ENCODE measurements around the gene PCOLCE2.

The PCOLCE2 gene

DNA sequence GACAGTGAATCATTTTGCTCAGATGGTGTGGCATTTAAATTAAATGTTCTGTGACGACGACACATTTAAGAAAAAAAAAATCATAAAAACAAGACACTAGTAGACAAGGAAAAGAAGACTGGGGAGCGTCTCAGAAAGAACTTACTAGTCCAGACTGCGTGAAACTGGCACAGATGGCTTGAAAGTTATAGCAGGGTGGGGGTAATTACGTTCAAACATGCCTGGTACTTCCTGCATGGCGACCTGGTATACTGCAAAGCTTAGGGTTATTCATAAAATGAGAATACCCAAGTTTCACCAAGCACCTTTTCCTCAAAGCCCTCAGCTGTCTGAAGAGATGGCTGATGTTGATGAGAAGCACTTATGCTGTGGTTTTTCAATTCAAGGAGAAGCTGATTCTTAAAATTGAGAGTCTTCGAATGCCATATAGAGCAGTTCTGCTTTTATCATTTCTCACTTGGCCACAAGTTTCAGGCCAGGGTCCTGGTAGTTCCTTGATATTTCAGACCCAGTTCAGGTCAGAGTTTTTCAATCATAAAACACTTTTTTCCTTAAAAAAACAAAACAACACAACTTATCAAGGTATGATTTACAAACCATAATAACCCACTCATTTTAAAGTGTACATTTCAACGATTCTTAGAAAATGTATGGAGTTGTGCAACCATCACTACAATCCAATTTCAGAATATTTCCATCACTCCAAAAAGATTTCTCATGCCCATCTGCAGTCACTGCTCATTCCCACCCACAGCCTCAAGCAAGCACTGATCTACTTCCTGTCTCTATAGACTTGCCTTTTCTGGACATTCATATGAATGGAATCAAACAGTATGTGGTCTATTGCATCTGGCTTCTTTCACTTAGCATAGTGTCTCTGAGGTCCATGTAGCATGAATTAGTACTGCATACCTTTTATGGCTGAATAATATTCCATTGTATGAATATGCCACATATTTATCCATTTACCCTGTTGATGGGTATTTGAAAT, 24.7 kb downstream of the PCOLCE2 start:
- DNase-seq (ENCODE audit: low read depth): no peak

DNA sequence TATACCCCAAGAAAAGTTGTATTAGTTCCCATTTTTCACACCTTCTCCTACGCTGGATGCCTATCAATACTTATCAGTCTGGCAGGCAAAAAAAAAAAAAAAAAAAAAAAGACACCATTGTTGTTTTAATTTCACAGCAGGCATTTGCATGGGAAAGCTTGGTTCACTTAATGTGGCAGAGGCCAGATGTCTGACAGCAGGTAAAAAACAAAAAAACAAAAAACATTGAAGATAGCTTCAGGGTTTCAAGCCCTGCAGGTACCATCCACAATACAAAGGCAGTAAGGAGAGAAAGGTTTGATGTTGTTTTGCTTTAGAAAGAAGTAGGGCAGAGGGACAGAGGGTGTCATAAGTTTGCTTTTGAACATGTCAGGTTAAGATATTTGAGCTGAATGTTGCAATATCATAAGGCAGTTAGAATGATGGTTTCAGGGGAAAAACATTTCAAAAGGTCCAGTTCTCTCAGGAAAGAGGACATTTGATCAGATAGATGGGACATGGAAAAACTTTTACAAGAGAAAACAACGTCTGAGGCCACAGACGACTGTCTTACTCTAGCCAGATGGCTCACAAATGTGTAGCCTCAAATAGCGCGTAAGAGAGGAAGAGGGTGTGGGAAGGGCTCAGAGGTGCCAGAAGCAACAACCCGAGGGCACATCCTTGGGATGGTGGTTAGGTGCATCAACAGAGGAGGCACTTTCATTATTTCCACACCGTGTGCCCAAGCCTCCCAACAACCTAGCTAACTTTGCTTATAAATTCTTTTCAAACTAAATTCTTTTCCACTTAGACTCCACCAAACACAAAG, 25.7 kb downstream of the PCOLCE2 start:
- DNase-seq (ENCODE audit: low read depth): no peak

DNA sequence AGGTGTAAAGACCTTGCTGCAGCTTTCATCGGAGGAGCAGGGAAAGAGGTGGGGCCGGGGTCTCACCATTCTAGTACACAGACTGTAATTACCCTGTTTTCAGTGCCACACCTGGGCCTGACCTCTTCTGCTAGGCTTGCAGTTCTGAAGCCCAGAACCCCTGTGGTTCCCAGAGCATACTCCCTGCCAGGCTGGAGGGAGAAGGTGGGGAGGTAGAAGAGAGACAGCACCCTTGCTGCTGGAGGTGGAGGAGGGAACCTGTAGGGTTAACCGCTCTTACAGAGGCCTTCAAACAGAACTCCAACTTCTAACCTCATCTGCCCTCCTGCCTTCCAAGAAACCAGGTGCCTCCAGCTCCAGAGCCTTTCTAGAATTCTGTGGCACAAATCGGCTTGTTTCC, 27.0 kb downstream of the PCOLCE2 start:
- no peak for DNase-seq (ENCODE audit: low read depth)

DNA sequence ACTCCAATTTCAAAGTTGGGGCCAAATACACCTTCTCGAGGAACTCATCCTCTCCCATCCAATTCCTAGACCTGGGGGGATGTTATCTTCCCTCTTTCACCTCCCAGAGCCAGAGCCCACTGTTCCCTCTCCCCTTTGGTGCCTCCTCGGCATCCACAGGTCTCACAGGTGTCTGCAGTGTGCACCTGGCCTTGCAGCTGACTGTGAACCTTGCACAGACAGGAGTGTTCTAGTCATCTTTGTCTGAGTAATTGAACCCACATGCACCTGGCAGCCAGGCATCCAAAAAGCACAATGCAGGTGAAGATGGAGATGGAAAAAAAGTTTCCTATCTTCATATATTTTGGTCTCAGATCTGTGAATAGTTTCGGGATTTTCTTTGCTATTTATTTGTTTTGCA, 30.8 kb downstream of the PCOLCE2 start:
- DNase-seq (ENCODE audit: low read depth): no peak

GRCh38 chr3:142857056-142857455, 31.8 kb downstream of the PCOLCE2 start:
- no peak for DNase-seq (ENCODE audit: low read depth)

- no peak for DNase-seq (ENCODE audit: low read depth)
Measured at GRCh38 chr3:142853270-142854168, 35.4 kb downstream of the PCOLCE2 start.

DNA sequence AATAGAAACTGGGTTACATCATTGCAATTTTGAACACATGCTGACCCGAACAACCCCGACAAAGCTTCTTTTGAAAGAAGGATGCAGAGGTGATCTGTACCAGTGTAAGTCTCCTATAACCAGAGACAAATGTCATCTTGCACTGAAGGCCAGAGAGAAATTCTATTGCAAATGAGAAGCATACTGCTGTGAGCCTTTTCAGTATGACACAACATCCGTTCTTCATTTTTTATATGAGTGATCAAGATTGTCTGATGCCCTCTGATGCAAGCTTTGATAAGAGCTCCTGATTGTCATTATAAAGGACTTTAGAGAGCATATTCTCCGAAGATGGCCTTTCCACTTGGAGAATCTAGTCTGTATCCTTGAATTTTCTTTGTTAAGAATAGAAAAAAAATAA, 36.9 kb downstream of the PCOLCE2 start:
- no peak for DNase-seq (ENCODE audit: low read depth)

DNA sequence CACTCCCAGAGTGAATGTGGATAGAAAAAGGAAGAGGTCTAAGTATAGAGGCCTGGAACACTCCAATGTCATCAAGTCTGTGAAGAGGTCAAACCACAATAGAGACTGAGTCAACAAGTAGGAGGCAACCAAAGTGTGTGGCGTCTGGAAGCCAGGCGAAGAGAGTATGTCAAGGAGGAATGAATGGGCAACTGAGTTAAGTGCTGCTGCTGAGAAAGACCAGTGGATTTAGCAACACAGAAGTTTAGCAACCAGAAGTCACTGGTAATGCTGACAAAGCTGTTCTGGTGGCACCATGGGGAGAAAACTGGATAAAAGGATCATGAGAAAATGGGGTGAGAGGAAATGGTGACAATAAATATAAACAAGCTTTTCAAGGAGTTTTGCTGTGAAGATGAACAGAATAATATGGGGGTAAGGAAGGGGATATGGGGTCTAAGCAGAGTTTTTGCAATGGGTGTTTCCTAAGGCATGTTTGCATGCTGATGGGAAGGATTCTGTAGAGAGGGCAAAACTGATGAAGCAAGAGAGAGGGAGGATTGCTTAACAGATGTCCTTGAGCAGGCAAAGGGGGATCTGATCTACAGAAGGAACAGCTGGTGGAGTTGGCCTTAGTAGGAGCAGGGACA, 38.4 kb downstream of the PCOLCE2 start:
- no peak for DNase-seq (ENCODE audit: low read depth)

DNA sequence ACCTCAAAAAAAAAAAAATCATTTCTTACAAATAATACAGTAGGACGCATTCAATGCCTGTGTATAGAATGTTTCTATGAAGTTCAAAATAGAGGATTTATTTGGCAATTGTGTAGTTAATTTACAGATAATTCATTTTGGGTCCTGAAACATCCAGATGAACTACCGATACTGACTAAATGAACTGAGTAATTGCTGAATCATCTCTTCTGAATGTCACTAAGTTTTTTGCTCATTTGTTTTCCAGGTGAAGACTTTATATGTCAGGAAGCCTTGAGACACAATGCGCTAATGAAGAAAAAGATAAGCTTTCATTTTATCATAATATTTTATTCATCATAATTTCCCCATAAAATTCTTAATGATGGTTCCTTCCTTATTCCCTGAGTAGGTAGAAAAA, 39.7 kb downstream of the PCOLCE2 start:
- no peak for DNase-seq (ENCODE audit: low read depth)

- DNase-seq (ENCODE audit: low read depth): no peak
Measured at GRCh38 chr3:142846779-142847577, 41.9 kb downstream of the PCOLCE2 start.

GRCh38 chr3:142844339-142844977, 44.4 kb downstream of the PCOLCE2 start:
- no peak for DNase-seq (ENCODE audit: low read depth)

GRCh38 chr3:142839831-142840230, 49.1 kb downstream of the PCOLCE2 start:
- no peak for DNase-seq (ENCODE audit: low read depth)

DNA sequence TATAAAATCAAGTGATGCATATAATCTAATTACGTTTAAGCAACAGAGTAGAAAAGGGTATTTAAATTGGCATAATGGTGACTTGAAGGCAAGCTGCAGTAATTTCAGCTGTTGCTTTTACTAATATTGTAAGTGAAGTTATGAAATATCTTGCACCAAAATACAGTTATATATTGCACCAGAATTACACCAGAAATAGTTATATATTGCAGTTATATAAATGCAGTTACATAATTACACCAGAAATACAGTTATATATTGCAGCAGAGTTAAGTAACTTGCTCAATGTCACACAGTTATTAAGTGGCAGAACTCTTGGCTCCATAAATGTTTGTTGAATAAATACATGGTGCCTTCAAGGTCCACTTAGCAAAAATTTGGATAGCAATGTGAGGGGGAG, 51.4 kb downstream of the PCOLCE2 start:
- no peak for DNase-seq (ENCODE audit: low read depth)

DNA sequence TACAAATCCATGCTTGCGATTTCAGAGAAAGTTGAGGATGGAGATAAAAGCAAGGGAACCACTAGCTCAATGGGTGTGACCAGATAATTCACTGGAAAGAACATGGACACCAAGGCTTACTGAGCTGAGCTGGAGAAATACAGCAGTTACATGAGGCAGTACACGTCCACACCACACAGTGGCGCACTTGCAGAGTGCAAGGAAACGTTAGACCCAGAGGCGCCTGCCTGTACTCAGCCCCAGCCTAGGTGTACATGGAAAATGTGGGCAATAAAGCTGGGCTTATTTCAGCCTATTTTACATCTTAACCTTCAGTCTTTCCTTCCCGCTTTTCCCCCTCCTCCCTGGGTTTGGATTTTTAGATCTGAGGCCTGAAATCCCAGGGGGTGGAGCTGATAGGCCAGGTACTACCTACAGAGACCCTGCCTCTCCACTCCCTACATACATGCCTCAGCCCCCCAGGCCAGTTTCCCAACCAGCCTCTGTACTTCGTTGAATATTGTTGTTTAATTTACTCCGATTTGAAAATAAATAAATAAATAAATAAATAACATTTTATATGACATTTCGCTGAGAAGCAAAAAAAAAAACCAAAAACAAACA, 60.1 kb downstream of the PCOLCE2 start:
- no peak for DNase-seq (ENCODE audit: low read depth)

DNA sequence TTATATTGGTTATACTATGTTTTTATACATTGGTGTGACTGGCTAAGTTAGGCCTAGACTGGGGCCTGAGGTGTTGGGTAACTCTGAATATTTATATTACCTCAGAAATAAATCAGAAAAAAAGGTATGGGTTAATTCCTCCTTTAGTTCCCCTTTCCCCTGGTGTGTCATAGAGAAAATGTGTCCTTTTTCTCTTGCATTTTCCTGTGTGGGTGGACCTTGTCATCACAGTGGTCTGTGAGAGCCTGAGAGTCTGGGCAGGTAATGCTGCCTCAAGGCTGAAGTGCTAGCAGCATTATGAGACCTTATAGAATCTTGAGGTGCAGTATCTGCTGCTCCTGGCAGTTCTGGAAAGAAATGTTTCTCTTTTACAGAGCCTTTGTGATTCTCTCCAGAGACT, 69.7 kb downstream of the PCOLCE2 start:
- no peak for DNase-seq (ENCODE audit: low read depth)

GRCh38 chr3:142818651-142819050, 70.2 kb downstream of the PCOLCE2 start:
- no peak for DNase-seq (ENCODE audit: low read depth)

DNA sequence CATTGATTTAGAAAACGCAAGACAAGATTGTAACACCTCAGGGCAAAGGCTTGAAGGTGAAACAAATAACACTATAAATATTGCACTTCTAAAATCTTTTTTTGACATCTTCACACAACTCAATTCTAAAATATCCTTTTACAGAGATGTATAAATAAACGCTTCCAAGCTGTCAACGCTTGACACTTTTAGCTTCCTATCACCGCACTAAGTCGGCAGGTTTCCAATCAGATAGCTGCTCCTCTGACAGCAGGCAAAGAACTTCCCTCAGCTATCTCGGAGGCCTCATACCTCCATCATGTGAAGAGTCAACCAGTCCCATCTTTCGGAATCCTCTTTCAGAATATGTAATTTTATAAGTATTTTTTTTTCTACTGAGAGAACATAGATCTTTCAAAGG, 71.0 kb downstream of the PCOLCE2 start:
- no peak for DNase-seq (ENCODE audit: low read depth)

DNA sequence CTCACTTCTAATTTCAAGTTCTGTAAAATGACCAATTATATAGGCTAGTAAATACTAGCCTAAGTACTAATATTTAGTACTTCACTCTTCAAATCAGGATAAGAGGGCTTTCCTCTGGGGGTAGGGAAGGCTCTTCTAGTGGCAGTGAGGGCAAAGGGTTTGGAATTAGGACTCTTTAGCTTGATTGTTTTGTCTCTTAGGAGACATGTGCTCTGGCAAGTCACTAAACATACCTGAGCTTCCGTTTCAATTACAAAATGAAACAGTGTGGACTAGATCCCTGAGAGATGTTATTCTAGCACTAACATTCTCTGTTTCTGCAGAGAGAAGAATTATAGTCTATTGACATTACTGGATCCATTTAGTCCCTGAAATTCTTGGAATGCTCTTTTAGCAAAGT, 71.5 kb downstream of the PCOLCE2 start:
- DNase-seq (ENCODE audit: low read depth): no peak

- no peak for DNase-seq (ENCODE audit: low read depth)
Measured at GRCh38 chr3:142815803-142816202, 73.1 kb downstream of the PCOLCE2 start.

DNA sequence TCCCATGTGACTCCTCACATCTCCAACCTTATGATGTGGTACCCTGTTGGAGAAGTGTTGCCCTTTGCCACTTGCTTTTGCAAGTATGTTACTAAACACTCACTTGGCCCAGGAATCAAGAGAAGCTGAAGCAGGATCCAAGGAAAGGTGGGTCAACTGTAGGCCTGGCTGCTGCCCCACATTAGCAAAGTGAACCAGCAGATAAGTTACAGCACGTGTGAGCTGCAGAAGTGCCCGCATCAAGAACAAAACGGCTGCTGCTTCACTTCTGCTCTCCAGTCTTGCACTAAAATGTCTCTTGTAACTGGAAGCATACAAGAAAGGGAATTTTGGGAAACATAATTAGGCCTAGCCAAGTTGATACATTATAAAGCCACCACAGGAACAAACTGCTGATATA, 79.6 kb downstream of the PCOLCE2 start:
- no peak for DNase-seq (ENCODE audit: low read depth)
